SK-N-SH (cell line): Measurements from ENCODE around the gene PIANP. TPM values are rescaled to one million over a fixed set of nuclear protein-coding genes. Genes with fewer than 3 reads are reported as not detected.
"Not testable (repeated sequence)": the region's sequence is repeated elsewhere in the genome, so short reads cannot be mapped to it uniquely, and the experiment has no call there.

Experiments
- CTCF ChIA-PET: fragments of 300-600, 350-600 bp; formaldehyde crosslinking; extraction: SDS; loops from one replicate; lab custom pipeline; 2021; lab: Yijun Ruan, JAX
- POLR2A ChIA-PET: fragments of 350-600 bp; sonication (Branson Sonifier 250); formaldehyde crosslinking; extraction: SDS; loops from one replicate; lab custom pipeline; 2020; ENCODE audit warnings: antibody characterized with exemption, inconsistent platforms; lab: Yijun Ruan, JAX
- DNase-seq: peaks from one replicate; pipeline ENCODE4 v3.0.0; 2012
- H2AFZ ChIP-seq: fragments of 200-600 bp; sonication (generic); 2 replicates; pipeline ENCODE4 v1.8.1; 2016; ENCODE audit warnings: antibody characterized with exemption, mild to moderate bottlenecking, low read depth
- H3F3A ChIP-seq: fragments of 200-600 bp; sonication (generic); replicated peaks from 2 replicates; pipeline ENCODE3; 2016; ENCODE audit warnings: antibody characterized with exemption, mild to moderate bottlenecking; ENCODE audit not compliant: insufficient read depth
- H3K27ac ChIP-seq, 2 experiments: fragments of 200-500 bp in 1 of 2; fragments of 200-600 bp in 1 of 2; sonication (Bioruptor generic) in 1 of 2; sonication (generic), shearing (Covaris generic) in 1 of 2; 2 replicates each; pipeline versions ENCODE4 v1.5.1 to v1.6.1; 2014 to 2016; ENCODE audit warnings: low read depth in 2 of 2, inconsistent platforms in 1 of 2, low read length in 1 of 2, mild to moderate bottlenecking in 1 of 2, mixed read lengths in 1 of 2
- H3K27me3 ChIP-seq: fragments of 200-600 bp; sonication (generic), shearing (Covaris generic); 2 replicates; pipeline ENCODE4 v1.6.1; 2016; ENCODE audit warnings: mixed run types; ENCODE audit not compliant: insufficient read depth
- H3K36me3 ChIP-seq, 2 experiments: fragments of 200-500 bp in 1 of 2; fragments of 200-600 bp in 1 of 2; sonication (Bioruptor generic) in 1 of 2; sonication (generic) in 1 of 2; replicated peaks in 1 of 2; 2 replicates each; pipeline versions ENCODE3 to v1.5.1; 2014 to 2016; ENCODE audit warnings: low read length in 1 of 2, mild to moderate bottlenecking in 1 of 2; ENCODE audit not compliant: insufficient read depth in 2 of 2, control insufficient read depth in 1 of 2
- H3K4me1 ChIP-seq, 2 experiments: fragments of 200-500 bp in 1 of 2; fragments of 200-600 bp in 1 of 2; sonication (Bioruptor generic) in 1 of 2; sonication (generic), shearing (Covaris generic) in 1 of 2; 2 replicates each; pipeline versions ENCODE4 v1.5.1 to v1.6.1; 2014 to 2016; ENCODE audit warnings: low read depth in 1 of 2, low read length in 1 of 2, mixed run types in 1 of 2; ENCODE audit not compliant: insufficient read depth in 2 of 2, control insufficient read depth in 1 of 2
- H3K4me2 ChIP-seq: fragments of 200-600 bp; sonication (generic), shearing (Covaris generic); 2 replicates; pipeline ENCODE4 v1.6.1; 2017; ENCODE audit warnings: mixed run types
- H3K4me3 ChIP-seq, 2 experiments: fragments of 200-500 bp in 1 of 2; fragments of 200-600 bp in 1 of 2; sonication (Bioruptor generic) in 1 of 2; sonication (generic), shearing (Covaris generic) in 1 of 2; 2 replicates each; pipeline versions ENCODE4 v1.5.1 to v1.8.1; 2014 to 2016; ENCODE audit warnings: low read depth in 2 of 2, inconsistent platforms in 1 of 2, low read length in 1 of 2, mild to moderate bottlenecking in 1 of 2, mixed read lengths in 1 of 2, moderate library complexity in 1 of 2
- H3K79me2 ChIP-seq: fragments of 200-600 bp; sonication (generic); 2 replicates; pipeline ENCODE4 v1.8.1; 2017; ENCODE audit warnings: mild to moderate bottlenecking; ENCODE audit not compliant: insufficient read depth
- H3K9ac ChIP-seq: fragments of 200-600 bp; sonication (generic); 2 replicates; pipeline ENCODE4 v1.6.1; 2017; ENCODE audit warnings: mixed run types
- H3K9me2 ChIP-seq: fragments of 200-600 bp; sonication (generic); 2 replicates; pipeline ENCODE4 v1.6.1; 2017; ENCODE audit warnings: mixed run types
- H3K9me3 ChIP-seq: fragments of 200-600 bp; sonication (generic); 2 replicates; pipeline ENCODE4 v1.6.1; 2017; ENCODE audit warnings: mixed run types, mild to moderate bottlenecking, moderate library complexity
- H4K20me1 ChIP-seq: fragments of 200-600 bp; sonication (generic); 2 replicates; pipeline ENCODE4 v1.6.1; 2017; ENCODE audit warnings: mild to moderate bottlenecking, mixed run types; ENCODE audit not compliant: insufficient read depth
- FOXJ3 ChIP-seq: sonication (generic); formaldehyde crosslinking; IDR thresholded peaks from 2 replicates; pipeline ENCODE4 v1.5.1; 2020; ENCODE audit warnings: mild to moderate bottlenecking, missing genetic modification reagents
- GABPA ChIP-seq: IDR thresholded peaks from 2 replicates; pipeline ENCODE4 v1.4.0; 2012; ENCODE audit warnings: low read depth, mild to moderate bottlenecking
- GATA2 ChIP-seq: sonication (generic); formaldehyde crosslinking; IDR thresholded peaks from 2 replicates; pipeline ENCODE4 v1.5.0; 2020; ENCODE audit warnings: mild to moderate bottlenecking, missing genetic modification reagents
- RAD21 ChIP-seq: IDR thresholded peaks from 2 replicates; pipeline ENCODE4 v1.6.1; 2012; ENCODE audit warnings: mild to moderate bottlenecking, low read length
- REST ChIP-seq: IDR thresholded peaks from 2 replicates; pipeline ENCODE4 v1.6.1; 2012; ENCODE audit warnings: mild to moderate bottlenecking, low read depth, low read length, moderate library complexity
- RFX5 ChIP-seq: IDR thresholded peaks from 2 replicates; pipeline ENCODE4 v1.6.1; 2012; ENCODE audit warnings: mild to moderate bottlenecking, improper control_type of control experiment, low read length
- RXRA ChIP-seq: IDR thresholded peaks from 2 replicates; pipeline ENCODE4 v1.4.0; 2012; ENCODE audit warnings: low read depth, mild to moderate bottlenecking, borderline replicate concordance
- WGBS: methylation state at CpG from one replicate; pipeline ENCODE4 v1.1.6; 2017; ENCODE audit warnings: low lambda C conversion rate; 5-methylcytosine and 5-hydroxymethylcytosine counted together
- polyA plus RNA-seq, 3 experiments: library from polyadenylated mRNA; depleted of rRNA; stranded (reverse); fragments of >200 nt; gene quantifications; 2 replicates each; pipeline ENCODE4 v1.2.3, GENCODE V29; 2012
- TF ChIP-seq, protein P1 (sequence below): IDR thresholded peaks from 2 replicates; pipeline ENCODE4 v1.4.0; 2012; ENCODE audit warnings: low read depth, borderline replicate concordance
- TF ChIP-seq, protein P2 (sequence below): fragments of 200-600 bp; sonication (generic); IDR thresholded peaks from 2 replicates; pipeline ENCODE4 v1.6.1; 2017; ENCODE audit warnings: antibody characterized with exemption, mild to moderate bottlenecking, moderate library complexity

PIANP gene
- polyA plus RNA-seq, 1 of the 3 experiments (the other 2 are of a cell fraction) = 9.9 TPM

DNA sequence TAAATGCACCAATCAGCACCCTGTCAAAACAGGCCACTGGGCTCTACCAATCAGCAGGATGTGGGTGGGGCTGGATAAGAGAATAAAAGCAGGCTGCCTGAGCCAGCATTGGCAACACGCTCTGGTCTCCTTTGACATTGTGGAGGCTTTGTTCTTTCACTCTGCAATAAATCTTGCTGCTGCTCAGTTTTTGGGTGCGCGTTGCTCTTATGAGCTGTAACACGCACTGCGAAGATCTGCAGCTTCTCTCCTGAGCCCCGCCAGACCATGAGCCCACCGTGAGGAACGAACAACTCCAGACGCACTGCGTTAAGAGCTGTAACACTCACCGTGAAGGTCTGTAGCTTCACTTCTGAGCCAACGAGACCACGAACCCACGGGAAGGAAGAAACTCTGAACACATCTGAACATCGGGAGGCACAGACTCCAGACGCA is 8.4 kb upstream of the PIANP start:
- Histone ChIP-seq H3K79me2 (no peaks in the 10 kb centered on the region), H3K4me3 (no peak overlapping the region), H3K9ac (no peak overlapping the region), H3F3A (no peaks in the 10 kb centered on the region), H3K36me3 (no peaks in the 10 kb centered on the region), H3K27ac (no peak overlapping the region), H2AFZ (no peak overlapping the region), H4K20me1 (no peaks in the 10 kb centered on the region), H3K9me2 (no peaks in the 10 kb centered on the region), H3K27me3 (no peaks in the 10 kb centered on the region), H3K9me3 (no peaks in the 10 kb centered on the region), H3K4me2 (no peak overlapping the region), H3K4me1 (no peaks in the 10 kb centered on the region)
- POLR2A ChIA-PET = no interaction called here
- 85% methylated on average over 16 of the region's 16 CpGs for WGBS
- CTCF ChIA-PET = no interaction called here
- no peak for DNase-seq
- TF ChIP-seq GABPA (no peak), RAD21 (no peak), RXRA (no peak), REST (no peak), RFX5 (no peak), FOXJ3 (no peak), GATA2 (no peak)
- TF ChIP-seq, protein P1, sequence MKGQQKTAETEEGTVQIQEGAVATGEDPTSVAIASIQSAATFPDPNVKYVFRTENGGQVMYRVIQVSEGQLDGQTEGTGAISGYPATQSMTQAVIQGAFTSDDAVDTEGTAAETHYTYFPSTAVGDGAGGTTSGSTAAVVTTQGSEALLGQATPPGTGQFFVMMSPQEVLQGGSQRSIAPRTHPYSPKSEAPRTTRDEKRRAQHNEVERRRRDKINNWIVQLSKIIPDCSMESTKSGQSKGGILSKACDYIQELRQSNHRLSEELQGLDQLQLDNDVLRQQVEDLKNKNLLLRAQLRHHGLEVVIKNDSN = no peak
- TF ChIP-seq, protein P2, sequence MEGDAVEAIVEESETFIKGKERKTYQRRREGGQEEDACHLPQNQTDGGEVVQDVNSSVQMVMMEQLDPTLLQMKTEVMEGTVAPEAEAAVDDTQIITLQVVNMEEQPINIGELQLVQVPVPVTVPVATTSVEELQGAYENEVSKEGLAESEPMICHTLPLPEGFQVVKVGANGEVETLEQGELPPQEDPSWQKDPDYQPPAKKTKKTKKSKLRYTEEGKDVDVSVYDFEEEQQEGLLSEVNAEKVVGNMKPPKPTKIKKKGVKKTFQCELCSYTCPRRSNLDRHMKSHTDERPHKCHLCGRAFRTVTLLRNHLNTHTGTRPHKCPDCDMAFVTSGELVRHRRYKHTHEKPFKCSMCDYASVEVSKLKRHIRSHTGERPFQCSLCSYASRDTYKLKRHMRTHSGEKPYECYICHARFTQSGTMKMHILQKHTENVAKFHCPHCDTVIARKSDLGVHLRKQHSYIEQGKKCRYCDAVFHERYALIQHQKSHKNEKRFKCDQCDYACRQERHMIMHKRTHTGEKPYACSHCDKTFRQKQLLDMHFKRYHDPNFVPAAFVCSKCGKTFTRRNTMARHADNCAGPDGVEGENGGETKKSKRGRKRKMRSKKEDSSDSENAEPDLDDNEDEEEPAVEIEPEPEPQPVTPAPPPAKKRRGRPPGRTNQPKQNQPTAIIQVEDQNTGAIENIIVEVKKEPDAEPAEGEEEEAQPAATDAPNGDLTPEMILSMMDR = no peak

GRCh38 chr12:6708351-6708750 is 7.7 kb upstream of the PIANP start:
- 70% methylated on average over 2 of the region's 21 CpGs for WGBS
- POLR2A ChIA-PET, H3K4me3 ChIP-seq, H3K9ac ChIP-seq, H3F3A ChIP-seq, H3K4me1 ChIP-seq, H3K4me2 ChIP-seq, H4K20me1 ChIP-seq, H3K36me3 ChIP-seq, H2AFZ ChIP-seq, H3K27ac ChIP-seq, H3K9me2 ChIP-seq, H3K9me3 ChIP-seq, CTCF ChIA-PET, H3K79me2 ChIP-seq, H3K27me3 ChIP-seq, DNase-seq: not testable (repeated sequence)
